NCI-H2081 (cell line): ENCODE results near the gene ZSCAN10.
A peak's percentile ranks its signal among the peaks of the same experiment; 100 is the strongest.

ENCODE experiments used
- DNase-seq, 2 experiments: peaks; one replicate each; lab custom pipeline; 2025; lab: John Stamatoyannopoulos, UW

The ZSCAN10 gene

DNA sequence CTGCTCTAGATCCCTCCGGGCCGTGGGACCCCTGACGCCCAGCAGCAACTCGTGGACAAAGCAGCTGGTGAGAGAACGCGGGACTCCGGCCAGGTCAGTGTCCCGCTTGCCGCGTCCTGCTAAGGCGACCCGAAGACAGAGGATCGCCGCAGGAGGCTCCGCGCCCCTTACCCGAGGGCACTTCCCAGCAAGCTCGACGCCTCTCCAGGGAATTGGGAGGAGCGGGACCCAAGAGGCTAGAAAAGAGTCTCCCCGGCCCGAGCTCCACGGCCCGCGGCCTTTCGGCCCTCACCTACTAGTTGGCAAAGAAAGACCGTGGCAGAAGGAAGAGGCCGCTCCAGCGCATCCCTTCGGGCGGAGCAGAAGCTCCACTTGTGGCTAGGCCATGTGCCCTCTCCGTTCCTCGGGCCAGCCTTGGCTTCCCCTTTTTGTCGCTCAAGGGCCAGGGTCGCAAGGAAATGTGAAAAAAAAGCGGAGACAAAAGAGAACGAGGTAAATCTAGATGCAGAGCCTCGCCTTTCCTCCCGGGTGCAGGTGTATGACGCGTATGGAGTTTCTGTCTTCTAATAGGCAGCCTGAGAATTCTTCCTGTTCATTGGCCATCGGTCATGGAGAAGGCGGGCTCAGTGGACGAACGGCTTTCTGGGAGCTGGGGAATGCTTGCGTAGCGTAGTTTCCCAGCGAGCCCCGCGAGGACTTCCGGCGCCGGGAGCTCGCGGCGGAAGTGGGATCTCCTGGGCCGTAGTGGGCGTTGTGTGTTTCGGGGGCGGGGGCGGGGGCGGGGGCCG, 35.4 kb upstream of the ZSCAN10 start, which contains the start of gene ZNF213:
Gene ZNF213, plus strand, starts transcription at position 692 of the 788 bp plus-strand sequence. CDS start 2,252 bp downstream, outside the sequence.
- peak; percentile 97 to 98 for DNase-seq

DNA sequence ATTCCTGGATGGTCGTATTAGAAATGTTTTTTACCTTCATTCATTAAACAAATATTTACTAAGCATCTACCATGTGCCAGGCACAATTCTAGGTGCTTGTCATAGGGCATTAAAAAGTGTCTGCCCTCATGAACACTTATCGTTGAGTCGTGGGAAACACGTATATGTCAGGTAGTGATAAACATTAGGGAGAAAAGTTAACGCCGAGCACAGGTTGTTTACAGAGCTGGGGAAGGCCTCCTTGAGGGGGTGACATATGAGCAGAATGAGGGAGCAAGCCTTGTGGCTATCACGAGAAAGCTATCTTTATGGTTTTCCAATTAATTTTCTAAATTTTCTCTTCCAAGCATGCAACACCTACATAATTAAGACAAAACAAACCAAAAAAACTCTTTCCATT, 34.8 kb upstream of the ZSCAN10 start:
- no peak for DNase-seq

GRCh38 chr16:3131755-3132377, 32.8 kb upstream of the ZSCAN10 start:
- peak in 1 of 2 experiments; percentile 27 for DNase-seq

DNA sequence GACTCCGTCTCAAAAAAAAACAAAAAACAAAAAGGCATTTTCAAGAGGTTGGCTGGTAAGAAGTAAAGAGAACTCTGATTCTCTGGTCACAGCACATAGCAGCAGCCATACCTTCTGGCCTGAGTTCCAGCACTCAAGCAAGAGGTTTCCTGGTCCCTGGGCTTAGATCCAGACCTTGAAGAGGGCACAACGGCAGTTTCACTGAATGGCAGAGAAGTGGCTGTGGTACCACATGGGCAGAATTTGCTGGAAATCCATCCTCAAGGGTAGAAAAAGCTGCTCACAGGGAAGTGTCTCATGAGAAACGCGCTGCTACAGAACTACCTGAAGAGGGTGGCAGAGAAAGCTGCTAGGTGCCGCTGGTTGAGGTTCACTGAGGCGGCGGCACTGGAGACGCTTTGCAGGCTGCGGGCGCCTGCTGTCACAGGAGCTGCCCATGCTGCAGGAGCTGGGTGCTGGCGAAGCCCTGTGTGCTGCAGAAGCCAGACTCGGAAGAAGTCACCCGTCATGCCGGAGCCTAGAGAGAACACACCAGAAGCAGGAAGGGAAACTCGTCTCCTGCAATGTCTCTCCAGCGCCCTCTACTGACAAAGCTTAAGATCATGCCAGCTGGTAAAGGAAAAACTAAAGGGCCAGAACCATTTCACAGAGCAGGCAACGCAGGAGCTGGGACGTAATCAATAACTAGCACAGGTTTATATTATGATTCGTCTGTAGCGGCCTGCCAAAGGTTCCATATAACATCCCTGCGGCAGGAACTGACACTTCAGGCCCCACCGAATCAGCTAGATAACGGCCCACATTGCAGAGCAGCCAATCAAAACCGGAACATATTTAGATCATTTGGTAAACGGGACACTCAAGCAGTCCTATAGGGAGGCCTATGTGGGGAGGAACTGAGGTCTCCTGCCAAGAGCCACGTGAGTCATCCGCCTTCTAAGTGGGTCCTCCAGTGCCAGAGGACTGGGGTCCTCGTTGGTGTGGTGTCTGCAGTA, 30.3 kb upstream of the ZSCAN10 start:
- DNase-seq = peak; percentile 84 to 86

- peak in 1 of 2 experiments; percentile 78 for DNase-seq
Measured at GRCh38 chr16:3127745-3128144, 28.7 kb upstream of the ZSCAN10 start.

DNA sequence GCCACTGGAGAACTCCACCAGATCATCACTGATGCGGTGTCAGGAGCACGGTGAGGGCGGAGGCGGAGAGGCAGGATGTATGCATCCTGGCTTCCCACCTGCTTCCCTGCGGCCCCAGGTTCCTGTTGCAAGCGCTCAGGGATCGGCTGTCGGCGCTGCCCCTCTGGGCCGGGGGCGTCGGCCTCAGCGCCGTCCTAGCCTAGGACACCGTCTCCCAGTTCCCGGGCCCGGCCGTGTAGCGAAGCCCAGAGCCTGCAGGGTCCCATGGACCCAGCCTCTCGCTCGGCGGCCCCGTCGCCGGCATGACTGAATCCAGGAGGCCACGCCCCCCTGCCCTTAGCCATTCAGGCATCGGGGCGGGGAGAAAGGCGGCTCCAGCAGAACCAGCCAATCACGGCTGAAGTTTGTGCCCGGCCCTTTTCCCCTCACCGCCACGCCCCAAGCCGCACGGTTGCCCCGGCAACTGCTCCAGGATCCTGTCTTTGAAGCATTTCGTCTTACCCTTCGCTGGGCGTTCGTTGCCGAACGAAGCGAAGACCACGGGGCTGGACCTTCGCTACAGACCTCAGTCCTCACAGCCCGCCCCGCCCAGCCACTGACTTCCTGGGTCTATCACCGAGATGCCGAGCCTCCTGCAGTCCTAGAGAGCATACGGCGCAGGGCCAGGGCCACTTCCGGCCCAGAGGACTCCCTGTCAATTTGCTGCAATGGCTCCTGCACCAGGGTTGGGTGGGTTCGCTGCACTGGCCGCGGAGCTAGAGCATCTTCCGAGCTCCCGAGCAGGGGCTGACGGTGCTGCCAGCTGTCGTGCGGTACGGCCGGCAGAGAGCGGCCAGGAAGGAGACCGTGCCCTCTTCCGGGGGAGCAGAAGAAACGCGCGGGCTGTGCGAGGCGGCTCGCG, 25.1 kb upstream of the ZSCAN10 start:
- DNase-seq = peak; percentile 92 to 94

GRCh38 chr16:3122926-3123570, 24.0 kb upstream of the ZSCAN10 start:
- DNase-seq = no peak

- peak in 1 of 2 experiments; percentile 51 for DNase-seq
Measured at GRCh38 chr16:3121851-3122467, 22.9 kb upstream of the ZSCAN10 start.

GRCh38 chr16:3120435-3120834, 21.3 kb upstream of the ZSCAN10 start:
- DNase-seq = no peak

GRCh38 chr16:3119701-3120408, 20.8 kb upstream of the ZSCAN10 start:
- no peak for DNase-seq

GRCh38 chr16:3119286-3119685, 20.2 kb upstream of the ZSCAN10 start:
- no peak for DNase-seq

DNA sequence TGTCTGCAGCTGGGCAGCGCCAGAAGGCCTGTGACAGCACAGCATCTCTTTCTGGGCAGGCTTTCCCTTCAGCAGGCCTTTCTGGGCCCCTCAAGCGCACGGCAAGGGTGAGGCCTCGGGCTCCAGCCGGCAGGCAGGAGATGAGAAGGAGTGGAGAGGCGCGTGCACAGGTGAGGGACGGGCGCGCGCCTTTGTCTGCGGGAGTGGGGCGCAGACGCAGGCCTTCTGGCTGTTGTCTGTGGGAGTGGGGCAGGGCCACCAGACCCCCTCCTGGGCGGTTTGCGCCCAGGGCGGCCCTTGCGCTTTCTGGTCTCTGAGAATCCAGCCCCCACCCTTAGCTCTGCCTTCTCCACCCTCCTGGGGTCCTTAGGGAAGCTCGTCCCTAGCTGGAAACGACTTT, 19.8 kb upstream of the ZSCAN10 start:
- no peak for DNase-seq

DNA sequence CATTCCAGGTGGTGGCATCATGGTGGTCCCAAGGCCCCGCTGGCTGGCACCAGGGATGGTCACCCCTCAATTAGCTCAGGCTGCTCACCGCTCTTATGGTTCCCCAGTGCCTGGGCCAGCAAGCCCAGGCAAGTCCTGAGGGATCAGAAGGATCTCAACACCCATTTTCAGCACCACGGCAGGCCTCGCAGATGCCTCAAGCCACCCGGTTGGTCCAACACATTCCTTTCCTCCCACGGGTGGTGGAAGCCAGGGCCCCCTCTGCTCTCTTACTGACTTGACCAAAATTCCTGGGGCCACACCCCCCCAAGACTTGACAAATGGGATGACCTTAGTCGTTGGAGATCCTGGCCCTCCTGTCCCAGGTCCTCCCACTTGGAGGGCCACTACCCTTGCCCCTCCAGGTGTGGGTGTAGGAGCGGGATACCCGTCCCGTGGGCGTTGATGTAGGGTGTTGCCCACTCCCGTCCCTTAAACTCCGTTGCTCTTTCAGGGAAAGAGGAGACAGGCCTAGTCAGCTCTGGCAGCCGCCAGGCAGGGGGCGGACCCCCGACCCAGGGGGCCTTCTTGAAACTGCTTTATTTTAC, 19.2 kb upstream of the ZSCAN10 start:
- DNase-seq = no peak

GRCh38 chr16:3115561-3115960, 16.5 kb upstream of the ZSCAN10 start:
- no peak for DNase-seq

DNA sequence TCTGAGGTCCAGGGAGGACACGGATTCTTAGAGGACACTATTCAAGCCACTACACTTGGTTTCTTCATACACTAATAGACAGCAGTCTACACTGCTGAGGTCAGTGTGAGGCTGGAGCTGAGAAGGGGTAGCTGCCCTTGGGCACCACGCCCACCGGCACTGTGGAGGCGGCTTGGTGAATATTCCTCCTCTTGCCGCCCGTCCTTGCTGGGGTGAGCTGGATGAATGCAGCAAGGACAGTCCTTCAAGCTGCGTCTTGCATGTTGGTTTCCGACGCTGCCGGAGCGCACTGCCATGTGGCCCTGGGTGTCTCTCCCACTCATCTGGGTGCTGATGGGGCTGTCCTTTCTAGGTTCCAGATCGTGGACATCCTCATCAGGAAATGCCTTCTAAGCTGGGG, 15.9 kb upstream of the ZSCAN10 start:
- DNase-seq = no peak

GRCh38 chr16:3113765-3114479, 14.8 kb upstream of the ZSCAN10 start:
- DNase-seq = peak in 1 of 2 experiments; percentile 54

GRCh38 chr16:3112881-3113574, 13.9 kb upstream of the ZSCAN10 start:
- DNase-seq = peak in 1 of 2 experiments; percentile 20
